Measurements from ENCODE around the gene CEP104. TPM values are rescaled to one million over a fixed set of nuclear protein-coding genes. Genes with fewer than 3 reads are reported as not detected.
A peak's percentile ranks its signal among the peaks of the same experiment; 100 is the strongest.

The CEP104 gene
- polyA plus RNA-seq, 1 of the 3 experiments (the other 2 are of a cell fraction), result 19.2 TPM

DNA sequence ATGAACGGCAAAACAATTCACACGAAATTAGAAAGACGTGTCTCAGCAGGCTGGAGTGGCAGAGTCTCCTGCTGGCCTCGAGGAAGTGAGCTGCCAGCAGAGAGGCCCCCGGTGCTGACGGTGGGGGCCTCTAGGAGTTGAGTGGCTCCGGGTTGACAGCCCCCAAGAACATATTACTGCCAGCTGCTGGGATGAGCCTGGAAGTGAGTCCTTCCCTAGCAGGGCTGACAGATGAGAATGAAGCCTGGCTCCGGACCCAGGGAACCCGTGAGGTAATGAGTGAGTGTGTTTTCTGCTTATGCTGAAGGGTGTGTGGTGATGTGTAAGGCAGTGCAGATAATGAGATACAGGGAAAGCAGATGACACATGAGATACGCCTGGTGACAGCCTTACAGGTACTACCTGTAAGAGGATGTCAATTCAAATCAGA lies 37.2 kb downstream of the CEP104 start:
- H3K4me3 ChIP-seq (ENCODE audit: low read depth in 2 of 2, low read length in 1 of 2), result no peak overlapping the region
- CTCF ChIA-PET, result no interaction called here
- WGBS (ENCODE audit: low lambda C conversion rate), result 78% methylated on average over 9 of the region's 10 CpGs

DNA sequence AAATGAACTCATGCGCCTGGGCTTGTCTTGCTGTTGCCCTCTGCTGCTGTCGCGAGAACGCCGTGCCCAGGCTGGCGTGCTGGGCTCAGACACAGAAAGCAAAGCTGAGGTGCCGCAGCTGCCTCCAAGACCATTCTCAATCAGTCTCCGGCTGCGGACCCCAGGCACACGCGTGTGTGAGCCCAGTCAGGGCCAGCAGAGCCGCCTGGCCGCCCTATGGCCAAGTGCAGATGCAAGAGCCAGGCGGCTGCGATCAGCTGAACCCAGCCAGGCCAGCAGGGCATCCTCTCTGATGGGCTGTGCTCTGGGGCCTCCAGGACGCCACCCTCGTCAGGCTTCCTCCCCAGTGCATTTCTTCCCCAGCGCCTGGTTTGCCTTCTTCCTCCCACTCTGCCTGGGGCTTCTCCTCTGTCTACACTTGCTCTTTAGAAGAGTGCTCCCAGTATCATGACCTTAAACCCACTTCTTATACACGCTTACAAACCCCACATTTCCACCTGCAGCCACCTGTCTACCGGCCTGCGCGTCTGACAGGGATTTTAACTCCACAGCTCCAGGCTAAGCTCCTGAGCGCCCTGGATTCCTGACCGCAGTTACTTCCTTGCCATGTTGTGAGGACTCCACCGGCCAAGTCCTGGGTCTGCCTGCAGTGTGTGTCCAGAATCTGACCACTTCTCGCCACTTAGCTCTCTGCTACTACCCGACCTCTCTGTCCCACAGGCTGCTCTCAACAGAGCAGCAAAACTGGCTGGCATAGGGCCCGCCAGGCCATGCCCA lies 39.0 kb downstream of the CEP104 start:
- no peak for TF ChIP-seq GABPA (IDR thresholded peaks at IDR 0.05; ENCODE audit: low read depth)
- Histone ChIP-seq H3K36me3 (replicated peaks in 1 of 2; ENCODE audit: control insufficient read depth in 1 of 2, insufficient read depth in 2 of 2, low read length in 1 of 2) (peaks cover 0 to 32% of the 10 kb centered on the region in 2 experiments), H3K27me3 (ENCODE audit: insufficient read depth) (no peaks in the 10 kb centered on the region), H3K4me2 (no peak overlapping the region), H2AFZ (ENCODE audit: low read depth) (no peak overlapping the region), H3K4me3 (ENCODE audit: low read depth in 2 of 2, low read length in 1 of 2) (no peak overlapping the region), H3K9me2 (no peaks in the 10 kb centered on the region), H3F3A (replicated peaks; ENCODE audit: insufficient read depth) (no peaks in the 10 kb centered on the region), H3K79me2 (ENCODE audit: insufficient read depth) (no peaks in the 10 kb centered on the region), H3K9ac (no peak overlapping the region), H3K9me3 (no peaks in the 10 kb centered on the region), H4K20me1 (ENCODE audit: insufficient read depth) (no peaks in the 10 kb centered on the region), H3K4me1 (ENCODE audit: control insufficient read depth in 1 of 2, insufficient read depth in 2 of 2, low read depth in 1 of 2, low read length in 1 of 2) (peaks cover 0 to 43% of the 10 kb centered on the region in 2 experiments; a peak in 2 of 4 replicates), H3K27ac (ENCODE audit: low read depth in 2 of 2, low read length in 1 of 2) (no peak overlapping the region; a peak in 1 of 4 replicates)
- WGBS (ENCODE audit: low lambda C conversion rate), result 96% methylated on average over 15 of the region's 28 CpGs
- ChIA-PET POLR2A (no interaction called here), CTCF (interaction anchor here (0.7 kb wide), 1 partner anchor 42 kb away, joined by 4 read pairs; no protein-coding TSS in a partner anchor)
- DNase-seq, result no peak

More for the DNA sequence above, 37.2 kb downstream of the CEP104 start:
- DNase-seq, result no peak
- Histone ChIP-seq H3K9ac (no peak overlapping the region), H4K20me1 (ENCODE audit: insufficient read depth) (no peaks in the 10 kb centered on the region), H3K36me3 (replicated peaks in 1 of 2; ENCODE audit: control insufficient read depth in 1 of 2, insufficient read depth in 2 of 2, low read length in 1 of 2) (peaks cover 0 to 35% of the 10 kb centered on the region in 2 experiments), H2AFZ (ENCODE audit: low read depth) (no peak overlapping the region), H3K4me1 (ENCODE audit: control insufficient read depth in 1 of 2, insufficient read depth in 2 of 2, low read depth in 1 of 2, low read length in 1 of 2) (peaks cover 0 to 43% of the 10 kb centered on the region in 2 experiments; a peak in 2 of 4 replicates), H3K27ac (ENCODE audit: low read depth in 2 of 2, low read length in 1 of 2) (peak overlapping the region in 1 of 2 experiments; percentile 99; a peak in 2 of 4 replicates), H3K27me3 (ENCODE audit: insufficient read depth) (no peaks in the 10 kb centered on the region), H3K79me2 (ENCODE audit: insufficient read depth) (no peaks in the 10 kb centered on the region), H3K9me3 (no peaks in the 10 kb centered on the region), H3F3A (replicated peaks; ENCODE audit: insufficient read depth) (no peaks in the 10 kb centered on the region), H3K9me2 (no peaks in the 10 kb centered on the region), H3K4me2 (no peak overlapping the region)
- TF ChIP-seq CHD2 (IDR thresholded peaks at IDR 0.05; ENCODE audit: low read length, partially characterized antibody), result no peak
- TF ChIP-seq RCOR1 (IDR thresholded peaks at IDR 0.05; ENCODE audit: low read length), result no peak
- TF ChIP-seq EZH2phosphoT487 (IDR thresholded peaks at IDR 0.05; ENCODE audit: borderline replicate concordance, low read depth), result no peak
- peak; percentile 12; the same call in 1 of the 2 replicates for TF ChIP-seq GATA2 (CRISPR knock-in tag; IDR thresholded peaks at IDR 0.05)
- POLR2A ChIA-PET, result no interaction called here

DNA sequence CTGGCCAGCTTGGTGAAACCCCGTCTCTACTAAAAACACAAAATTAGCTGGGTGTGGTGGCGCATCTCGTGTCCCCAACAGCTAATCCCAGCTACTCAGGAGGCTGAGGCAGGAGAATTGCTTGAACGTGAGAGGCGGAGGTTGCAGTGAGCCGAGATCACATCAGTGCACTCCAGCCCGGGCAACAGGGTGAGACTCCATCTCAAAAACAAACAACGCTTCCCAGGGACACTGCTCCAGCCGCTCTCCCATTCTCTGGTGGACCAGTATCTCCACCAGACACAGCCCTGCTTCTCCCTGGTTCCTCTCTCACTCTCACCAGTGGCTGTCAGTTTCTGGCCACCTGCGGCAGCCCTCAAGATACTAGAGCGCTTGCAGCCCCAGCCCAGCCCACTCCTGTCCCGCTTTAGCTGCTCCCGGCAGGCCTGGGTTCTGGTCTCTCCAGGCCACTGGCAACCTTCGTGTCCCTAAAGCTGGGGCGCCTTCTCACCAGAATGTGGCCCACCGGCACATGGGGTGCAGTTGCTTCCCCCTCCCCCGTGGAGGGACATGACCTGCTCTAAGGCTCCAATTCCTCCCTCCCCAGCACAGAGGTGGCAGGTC lies 39.8 kb downstream of the CEP104 start:
- no peak overlapping the region for H2AFZ ChIP-seq (ENCODE audit: low read depth)
- POLR2A ChIA-PET, result no interaction called here
- TF ChIP-seq FOXJ3 (CRISPR knock-in tag; IDR thresholded peaks at IDR 0.05), result no peak
- no peak for TF ChIP-seq MXI1 (IDR thresholded peaks at IDR 0.05; ENCODE audit: low read depth, low read length)
- TF ChIP-seq ELF1 (IDR thresholded peaks at IDR 0.05), result no peak
- no peak for TF ChIP-seq FOSL2 (IDR thresholded peaks at IDR 0.05; ENCODE audit: borderline replicate concordance, low read depth)
- TF ChIP-seq NRF1 (IDR thresholded peaks at IDR 0.05; ENCODE audit: low read depth, low read length), result no peak
- no peak for TF ChIP-seq GABPA (IDR thresholded peaks at IDR 0.05; ENCODE audit: low read depth)
- TF ChIP-seq RAD21 (IDR thresholded peaks at IDR 0.05; ENCODE audit: low read length), result no peak
- TF ChIP-seq, protein P1, sequence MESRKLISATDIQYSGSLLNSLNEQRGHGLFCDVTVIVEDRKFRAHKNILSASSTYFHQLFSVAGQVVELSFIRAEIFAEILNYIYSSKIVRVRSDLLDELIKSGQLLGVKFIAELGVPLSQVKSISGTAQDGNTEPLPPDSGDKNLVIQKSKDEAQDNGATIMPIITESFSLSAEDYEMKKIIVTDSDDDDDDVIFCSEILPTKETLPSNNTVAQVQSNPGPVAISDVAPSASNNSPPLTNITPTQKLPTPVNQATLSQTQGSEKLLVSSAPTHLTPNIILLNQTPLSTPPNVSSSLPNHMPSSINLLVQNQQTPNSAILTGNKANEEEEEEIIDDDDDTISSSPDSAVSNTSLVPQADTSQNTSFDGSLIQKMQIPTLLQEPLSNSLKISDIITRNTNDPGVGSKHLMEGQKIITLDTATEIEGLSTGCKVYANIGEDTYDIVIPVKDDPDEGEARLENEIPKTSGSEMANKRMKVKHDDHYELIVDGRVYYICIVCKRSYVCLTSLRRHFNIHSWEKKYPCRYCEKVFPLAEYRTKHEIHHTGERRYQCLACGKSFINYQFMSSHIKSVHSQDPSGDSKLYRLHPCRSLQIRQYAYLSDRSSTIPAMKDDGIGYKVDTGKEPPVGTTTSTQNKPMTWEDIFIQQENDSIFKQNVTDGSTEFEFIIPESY (IDR thresholded peaks at IDR 0.05; ENCODE audit: borderline replicate concordance, low read depth), result no peak
- TF ChIP-seq RXRA (IDR thresholded peaks at IDR 0.05; ENCODE audit: borderline replicate concordance, low read depth), result no peak
- TF ChIP-seq MEF2A (IDR thresholded peaks at IDR 0.05; ENCODE audit: borderline replicate concordance, low read depth), result no peak
- TF ChIP-seq, protein P2, sequence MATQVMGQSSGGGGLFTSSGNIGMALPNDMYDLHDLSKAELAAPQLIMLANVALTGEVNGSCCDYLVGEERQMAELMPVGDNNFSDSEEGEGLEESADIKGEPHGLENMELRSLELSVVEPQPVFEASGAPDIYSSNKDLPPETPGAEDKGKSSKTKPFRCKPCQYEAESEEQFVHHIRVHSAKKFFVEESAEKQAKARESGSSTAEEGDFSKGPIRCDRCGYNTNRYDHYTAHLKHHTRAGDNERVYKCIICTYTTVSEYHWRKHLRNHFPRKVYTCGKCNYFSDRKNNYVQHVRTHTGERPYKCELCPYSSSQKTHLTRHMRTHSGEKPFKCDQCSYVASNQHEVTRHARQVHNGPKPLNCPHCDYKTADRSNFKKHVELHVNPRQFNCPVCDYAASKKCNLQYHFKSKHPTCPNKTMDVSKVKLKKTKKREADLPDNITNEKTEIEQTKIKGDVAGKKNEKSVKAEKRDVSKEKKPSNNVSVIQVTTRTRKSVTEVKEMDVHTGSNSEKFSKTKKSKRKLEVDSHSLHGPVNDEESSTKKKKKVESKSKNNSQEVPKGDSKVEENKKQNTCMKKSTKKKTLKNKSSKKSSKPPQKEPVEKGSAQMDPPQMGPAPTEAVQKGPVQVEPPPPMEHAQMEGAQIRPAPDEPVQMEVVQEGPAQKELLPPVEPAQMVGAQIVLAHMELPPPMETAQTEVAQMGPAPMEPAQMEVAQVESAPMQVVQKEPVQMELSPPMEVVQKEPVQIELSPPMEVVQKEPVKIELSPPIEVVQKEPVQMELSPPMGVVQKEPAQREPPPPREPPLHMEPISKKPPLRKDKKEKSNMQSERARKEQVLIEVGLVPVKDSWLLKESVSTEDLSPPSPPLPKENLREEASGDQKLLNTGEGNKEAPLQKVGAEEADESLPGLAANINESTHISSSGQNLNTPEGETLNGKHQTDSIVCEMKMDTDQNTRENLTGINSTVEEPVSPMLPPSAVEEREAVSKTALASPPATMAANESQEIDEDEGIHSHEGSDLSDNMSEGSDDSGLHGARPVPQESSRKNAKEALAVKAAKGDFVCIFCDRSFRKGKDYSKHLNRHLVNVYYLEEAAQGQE (IDR thresholded peaks at IDR 0.05; ENCODE audit: low read depth, low read length), result no peak
- H3K9ac ChIP-seq, result no peak overlapping the region
- no peak for DNase-seq
- no peaks in the 10 kb centered on the region for H3K9me3 ChIP-seq
- no peak overlapping the region for H3K4me3 ChIP-seq (ENCODE audit: low read depth in 2 of 2, low read length in 1 of 2)
- no peaks in the 10 kb centered on the region for H3K9me2 ChIP-seq
- CTCF ChIA-PET, result interaction anchor here (1.4 kb wide), 1 partner anchor 16 kb away, joined by 5 read pairs; no protein-coding TSS in a partner anchor
- no peak overlapping the region for H3K4me2 ChIP-seq
- H3K79me2 ChIP-seq (ENCODE audit: insufficient read depth), result no peaks in the 10 kb centered on the region
- H3K27me3 ChIP-seq (ENCODE audit: insufficient read depth), result no peaks in the 10 kb centered on the region
- no peak overlapping the region for H3K27ac ChIP-seq (ENCODE audit: low read depth in 2 of 2, low read length in 1 of 2)
- peaks cover 0 to 28% of the 10 kb centered on the region in 2 experiments for H3K36me3 ChIP-seq (replicated peaks in 1 of 2; ENCODE audit: control insufficient read depth in 1 of 2, insufficient read depth in 2 of 2, low read length in 1 of 2)
- H3F3A ChIP-seq (replicated peaks; ENCODE audit: insufficient read depth), result no peaks in the 10 kb centered on the region
- no peaks in the 10 kb centered on the region for H4K20me1 ChIP-seq (ENCODE audit: insufficient read depth)
- 96% methylated on average over 13 of the region's 17 CpGs for WGBS (ENCODE audit: low lambda C conversion rate)
- H3K4me1 ChIP-seq (ENCODE audit: control insufficient read depth in 1 of 2, insufficient read depth in 2 of 2, low read depth in 1 of 2, low read length in 1 of 2), result peaks cover 0 to 40% of the 10 kb centered on the region in 2 experiments; a peak in 2 of 4 replicates

All from SK-N-SH (cell line).